GM12878 (cell line): ENCODE data around the gene TAF6L.

Experiments
- CREB1 ChIP-seq: IDR thresholded peaks from 2 replicates; pipeline ENCODE4 v1.6.1; 2012; ENCODE audit warnings: low read depth, mild to moderate bottlenecking, inconsistent platforms
- CTCF ChIP-seq, 3 experiments: IDR thresholded peaks in 2 of 3; conservative IDR thresholded peaks in 1 of 3; 2 replicates each; pipeline ENCODE4 v1.5.1; 2011; ENCODE audit warnings: low read depth in 3 of 3, low read length in 3 of 3, mild to moderate bottlenecking in 3 of 3, control low read depth in 2 of 3, moderate library complexity in 2 of 3, inconsistent platforms in 1 of 3, mixed read lengths in 1 of 3; ENCODE audit not compliant: control insufficient read depth in 2 of 3, insufficient read depth in 1 of 3; ENCODE audit errors: extremely low read depth in 1 of 3
- EP300 ChIP-seq, 2 experiments: fragments of 150-350 bp in 1 of 2; IDR thresholded peaks; 2 replicates each; pipeline ENCODE4 v1.6.1; 2011 to 2012; ENCODE audit warnings: low read depth in 2 of 2, low read length in 2 of 2, borderline replicate concordance in 1 of 2, improper control_type of control experiment in 1 of 2, inconsistent platforms in 1 of 2; ENCODE audit not compliant: control insufficient read depth in 1 of 2
- EZH2 ChIP-seq: IDR thresholded peaks from 2 replicates; pipeline ENCODE4 v1.6.1; 2012; ENCODE audit warnings: low read depth, mild to moderate bottlenecking, control low read depth, inconsistent platforms, low read length, borderline replicate concordance; ENCODE audit not compliant: control insufficient read depth
- FOXK2 ChIP-seq: fragments of 450-650 bp; IDR thresholded peaks from 2 replicates; pipeline ENCODE4 v1.6.1; 2017; ENCODE audit warnings: mild to moderate bottlenecking, moderate library complexity
- GATAD2B ChIP-seq: fragments of 450-650 bp; conservative IDR thresholded peaks from 2 replicates; pipeline ENCODE4 v1.6.1; 2017; ENCODE audit warnings: low read depth, mild to moderate bottlenecking, moderate library complexity
- IRF5 ChIP-seq: fragments of 450-650 bp; IDR thresholded peaks from 2 replicates; pipeline ENCODE4 v1.6.1; 2017; ENCODE audit warnings: borderline replicate concordance
- MAX ChIP-seq: IDR thresholded peaks from 2 replicates; pipeline ENCODE4 v1.6.1; 2012; ENCODE audit warnings: low read depth, low read length, improper control_type of control experiment
- PAX5 ChIP-seq: IDR thresholded peaks from 2 replicates; pipeline ENCODE4 v1.6.1; 2011; ENCODE audit warnings: low read depth, low read length, borderline replicate concordance
- RFX5 ChIP-seq: IDR thresholded peaks from 2 replicates; pipeline ENCODE4 v1.6.1; 2011; ENCODE audit warnings: low read depth, low read length, improper control_type of control experiment
- SMC3 ChIP-seq: IDR thresholded peaks from 2 replicates; pipeline ENCODE4 v1.6.1; 2011; ENCODE audit warnings: low read length, improper control_type of control experiment, borderline replicate concordance
- USF1 ChIP-seq: IDR thresholded peaks from 2 replicates; pipeline ENCODE4 v1.6.1; 2011; ENCODE audit warnings: borderline replicate concordance, low read depth, mild to moderate bottlenecking, moderate library complexity, mixed read lengths, low read length; ENCODE audit not compliant: insufficient read depth; ENCODE audit errors: extremely low read length

GRCh38 chr11:62799486-62799885 is 28.3 kb downstream of the TAF6L start:
- no peak for TF ChIP-seq EP300 (IDR thresholded peaks at IDR 0.05; ENCODE audit: borderline replicate concordance in 1 of 2, control insufficient read depth in 1 of 2, low read depth in 2 of 2, low read length in 2 of 2)
- TF ChIP-seq SMC3: no peak
- no peak for TF ChIP-seq RFX5
- no peak for TF ChIP-seq MAX
- no peak for TF ChIP-seq CTCF (IDR thresholded peaks at IDR 0.05 in 2 of 3, conservative IDR thresholded peaks at IDR 0.05 in 1 of 3; ENCODE audit: control insufficient read depth in 2 of 3, extremely low read depth in 1 of 3, insufficient read depth in 1 of 3, low read depth in 3 of 3, low read length in 3 of 3)
- TF ChIP-seq EZH2: no peak
- no peak for TF ChIP-seq FOXK2
- no peak for TF ChIP-seq PAX5
- no peak for TF ChIP-seq GATAD2B
- no peak for TF ChIP-seq USF1
- TF ChIP-seq CREB1: no peak
- no peak for TF ChIP-seq IRF5
